HAP-1 (cell line): ENCODE measurements around the gene GSN.
A peak's percentile ranks its signal among the peaks of the same experiment; 100 is the strongest.

ENCODE experiments used
- DNase-seq, 2 experiments: peaks; one replicate each; pipeline ENCODE4 v3.0.0-alpha.2; 2016 to 2020; ENCODE audit warnings: low spot score in 2 of 2
- H3K27me3 ChIP-seq: fragments of 250-450 bp; sonication (Bioruptor Pico); 2 replicates; pipeline ENCODE4 v1.5.1; 2020; ENCODE audit warnings: low read depth, mild to moderate bottlenecking, moderate library complexity
- H3K36me3 ChIP-seq: fragments of 250-450 bp; sonication (Bioruptor Pico); replicated peaks from 2 replicates; pipeline ENCODE4 v1.5.1; 2020; ENCODE audit warnings: mild to moderate bottlenecking
- H3K4me1 ChIP-seq: fragments of 250-450 bp; sonication (Bioruptor Pico); 2 replicates; pipeline ENCODE4 v1.5.1; 2020; ENCODE audit warnings: mild to moderate bottlenecking
- H3K4me3 ChIP-seq: fragments of 250-450 bp; sonication (Bioruptor Pico); 2 replicates; pipeline ENCODE4 v1.5.1; 2020; ENCODE audit warnings: mild to moderate bottlenecking, moderate library complexity
- H3K9me3 ChIP-seq: fragments of 250-450 bp; sonication (Bioruptor Pico); 2 replicates; pipeline ENCODE4 v1.5.1; 2020; ENCODE audit warnings: mild to moderate bottlenecking, moderate library complexity
- in situ Hi-C: fragments of 300-500 bp; cut with MboI; formaldehyde crosslinking; loops from 3 replicates; pipeline ENCODE4 v1.14.3; 2020; ENCODE audit warnings: low sequenced_read_pairs, inconsistent platforms, mixed read lengths

GSN gene

GRCh38 chr9:121317737-121318630 lies 50.0 kb downstream of the GSN start:
- Histone ChIP-seq H3K9me3 (no peaks in the 10 kb centered on the region), H3K4me3 (no peak overlapping the region), H3K36me3 (no peaks in the 10 kb centered on the region), H3K4me1 (no peaks in the 10 kb centered on the region), H3K27me3 (no peaks in the 10 kb centered on the region)
- in situ Hi-C loops = no loop called here
- DNase-seq = no peak

GRCh38 chr9:121318631-121319382 lies 50.8 kb downstream of the GSN start:
- no peak for DNase-seq
- Histone ChIP-seq H3K36me3 (no peaks in the 10 kb centered on the region), H3K4me1 (no peaks in the 10 kb centered on the region), H3K4me3 (no peak overlapping the region), H3K9me3 (no peaks in the 10 kb centered on the region), H3K27me3 (no peaks in the 10 kb centered on the region)
- in situ Hi-C loops = no loop called here

- no peak for DNase-seq
- no peaks in the 10 kb centered on the region for H3K4me1 ChIP-seq
- in situ Hi-C loops = no loop called here
- H3K36me3 ChIP-seq = no peaks in the 10 kb centered on the region
- no peaks in the 10 kb centered on the region for H3K27me3 ChIP-seq
- no peak overlapping the region for H3K4me3 ChIP-seq
- no peaks in the 10 kb centered on the region for H3K9me3 ChIP-seq
Observed at GRCh38 chr9:121319383-121319780, 51.4 kb downstream of the GSN start.

- no peak overlapping the region for H3K4me3 ChIP-seq
- no peaks in the 10 kb centered on the region for H3K27me3 ChIP-seq
- no peaks in the 10 kb centered on the region for H3K9me3 ChIP-seq
- no peaks in the 10 kb centered on the region for H3K4me1 ChIP-seq
- no peak for DNase-seq
- H3K36me3 ChIP-seq = no peaks in the 10 kb centered on the region
- in situ Hi-C loops = loop anchor here (5.0 kb wide), 1 partner anchor 76 kb away; no protein-coding TSS in a partner anchor
Observed at GRCh38 chr9:121321016-121321503, 53.1 kb downstream of the GSN start.

GRCh38 chr9:121322037-121322736 lies 54.2 kb downstream of the GSN start:
- no peaks in the 10 kb centered on the region for H3K36me3 ChIP-seq
- in situ Hi-C loops = loop anchor here (5.0 kb wide), 1 partner anchor 75 kb away; no protein-coding TSS in a partner anchor
- no peaks in the 10 kb centered on the region for H3K4me1 ChIP-seq
- no peak overlapping the region for H3K4me3 ChIP-seq
- H3K9me3 ChIP-seq = no peaks in the 10 kb centered on the region
- no peaks in the 10 kb centered on the region for H3K27me3 ChIP-seq
- DNase-seq = peak in 1 of 2 experiments; percentile 3

- no peak overlapping the region for H3K4me3 ChIP-seq
- no peaks in the 10 kb centered on the region for H3K36me3 ChIP-seq
- H3K4me1 ChIP-seq = no peaks in the 10 kb centered on the region
- DNase-seq = no peak
- no peaks in the 10 kb centered on the region for H3K9me3 ChIP-seq
- no peaks in the 10 kb centered on the region for H3K27me3 ChIP-seq
- in situ Hi-C loops = loop anchor here (5.0 kb wide), 1 partner anchor 74 kb away; no protein-coding TSS in a partner anchor
Observed at GRCh38 chr9:121322737-121323448, 54.9 kb downstream of the GSN start.

GRCh38 chr9:121323449-121324151 lies 55.6 kb downstream of the GSN start:
- Histone ChIP-seq H3K36me3 (no peaks in the 10 kb centered on the region), H3K4me1 (no peaks in the 10 kb centered on the region), H3K4me3 (no peak overlapping the region), H3K27me3 (no peaks in the 10 kb centered on the region), H3K9me3 (no peaks in the 10 kb centered on the region)
- in situ Hi-C loops = loop anchor here (5.0 kb wide), 1 partner anchor 74 kb away; no protein-coding TSS in a partner anchor
- no peak for DNase-seq

- DNase-seq = no peak
- in situ Hi-C loops = loop anchor here (5.0 kb wide), 1 partner anchor 73 kb away; no protein-coding TSS in a partner anchor
- no peaks in the 10 kb centered on the region for H3K4me1 ChIP-seq
Observed at GRCh38 chr9:121324316-121324715, 56.4 kb downstream of the GSN start.

GRCh38 chr9:121324755-121325154 lies 56.8 kb downstream of the GSN start:
- Histone ChIP-seq H3K4me1 (no peaks in the 10 kb centered on the region), H3K27me3 (no peaks in the 10 kb centered on the region), H3K36me3 (no peaks in the 10 kb centered on the region), H3K4me3 (no peak overlapping the region), H3K9me3 (no peaks in the 10 kb centered on the region)
- in situ Hi-C loops = loop anchor here (5.0 kb wide), 1 partner anchor 73 kb away; no protein-coding TSS in a partner anchor
- DNase-seq = no peak

More at GRCh38 chr9:121324316-121324715, 56.4 kb downstream of the GSN start:
- Histone ChIP-seq H3K4me3 (no peak overlapping the region), H3K36me3 (no peaks in the 10 kb centered on the region), H3K27me3 (no peaks in the 10 kb centered on the region), H3K9me3 (no peaks in the 10 kb centered on the region)

GRCh38 chr9:121325387-121325786 lies 57.4 kb downstream of the GSN start:
- H3K36me3 ChIP-seq = no peaks in the 10 kb centered on the region
- no peaks in the 10 kb centered on the region for H3K9me3 ChIP-seq
- in situ Hi-C loops = no loop called here
- no peak overlapping the region for H3K4me3 ChIP-seq
- no peaks in the 10 kb centered on the region for H3K27me3 ChIP-seq
- H3K4me1 ChIP-seq = no peaks in the 10 kb centered on the region
- DNase-seq = no peak

- H3K36me3 ChIP-seq = no peaks in the 10 kb centered on the region
- no peaks in the 10 kb centered on the region for H3K9me3 ChIP-seq
- H3K4me1 ChIP-seq = no peaks in the 10 kb centered on the region
- in situ Hi-C loops = no loop called here
- peak in 1 of 2 experiments; percentile 24 for DNase-seq
- H3K27me3 ChIP-seq = no peaks in the 10 kb centered on the region
- H3K4me3 ChIP-seq = no peak overlapping the region
Observed at GRCh38 chr9:121326130-121326838, 58.3 kb downstream of the GSN start.
